ENCODE results near the gene PLD4.
"Not testable (repeated sequence)": the region's sequence is repeated elsewhere in the genome, so short reads cannot be mapped to it uniquely, and the experiment has no call there.

The PLD4 gene

GRCh38 chr14:104924421-104925213, at the start of gene PLD4:
TSS of gene PLD4 (plus strand) at chr14:104924879. CDS start at chr14:104927141, 2,262 bp downstream.
- DNase-seq: no peak

GRCh38 chr14:104875412-104875751, 49.3 kb upstream of the PLD4 start:
- no peak for DNase-seq

- peak; percentile 10 for DNase-seq
These were observed 48.9 kb upstream of the PLD4 start for GRCh38 chr14:104875811-104876210.

GRCh38 chr14:104876251-104876699, 48.4 kb upstream of the PLD4 start:
- DNase-seq: peak; percentile 20

GRCh38 chr14:104877066-104877805, 47.4 kb upstream of the PLD4 start:
- peak; percentile 7 for DNase-seq

GRCh38 chr14:104877806-104878550, 46.7 kb upstream of the PLD4 start:
- DNase-seq: no peak

- DNase-seq: peak; percentile 7
These were observed 46.1 kb upstream of the PLD4 start for GRCh38 chr14:104878582-104878981.

GRCh38 chr14:104879201-104879982, 45.3 kb upstream of the PLD4 start:
- DNase-seq: no peak

GRCh38 chr14:104879983-104880565, 44.6 kb upstream of the PLD4 start:
- DNase-seq: peak; percentile 7

GRCh38 chr14:104880584-104881210, 44.0 kb upstream of the PLD4 start:
- no peak for DNase-seq

GRCh38 chr14:104881369-104881979, 43.2 kb upstream of the PLD4 start:
- no peak for DNase-seq

GRCh38 chr14:104882325-104882973, 42.2 kb upstream of the PLD4 start:
- DNase-seq: peak; percentile 25

GRCh38 chr14:104882991-104883660, 41.6 kb upstream of the PLD4 start:
- peak; percentile 9 for DNase-seq

GRCh38 chr14:104883681-104884361, 40.9 kb upstream of the PLD4 start:
- DNase-seq: no peak

GRCh38 chr14:104884381-104884780, 40.3 kb upstream of the PLD4 start:
- not testable (repeated sequence) for DNase-seq

GRCh38 chr14:104885031-104885972, 39.4 kb upstream of the PLD4 start:
- no peak for DNase-seq

GRCh38 chr14:104885973-104886689, 38.5 kb upstream of the PLD4 start:
- peak; percentile 10 for DNase-seq

Data from activated naive CD4-positive, alpha-beta T cell treated with anti-CD3 and anti-CD28 coated beads, Interleukin-2, amount 50 U/mL, for 16 hours (primary cell).